Right atrium auricular region (tissue), 2 donors: ENCODE results near the gene HAUS8. TPM values are rescaled to one million over a fixed set of nuclear protein-coding genes. Genes with fewer than 3 reads are reported as not detected.

Experiments
- DNase-seq: peaks from one replicate; pipeline ENCODE4 v3.0.0-alpha.2; 2019; ENCODE audit warnings: low spot score
- H3K27ac ChIP-seq, 2 donors: fragments of 200-600 bp; sonication (generic); 1 replicate in 1 of 2; 2 replicates in 1 of 2; pipeline ENCODE4 v1.5.1; 2016 to 2019
- H3K27me3 ChIP-seq, 2 donors: fragments of 200-600 bp; sonication (generic); one replicate each; pipeline versions ENCODE4 v1.5.1 to v1.6.0; 2017 to 2019
- H3K36me3 ChIP-seq: fragments of 200-600 bp; sonication (generic); one replicate; pipeline ENCODE4 v1.5.1; 2016
- H3K4me1 ChIP-seq, 2 donors: fragments of 200-600 bp; sonication (generic); one replicate each; pipeline versions ENCODE4 v1.5.1 to v1.6.0; 2017 to 2019
- H3K4me3 ChIP-seq, 2 donors: fragments of 200-600 bp; sonication (generic); 1 replicate in 1 of 2; 2 replicates in 1 of 2; pipeline ENCODE4 v1.5.1; 2017 to 2019; ENCODE audit warnings: mild to moderate bottlenecking in 1 of 2, moderate library complexity in 1 of 2
- H3K9me3 ChIP-seq, 2 donors: fragments of 200-600 bp; sonication (generic); one replicate each; pipeline ENCODE4 v1.5.1; 2019
- CTCF ChIP-seq, 2 donors: fragments of 200-600 bp; sonication (generic); IDR thresholded peaks; one replicate each; pipeline ENCODE4 v1.5.1; 2019; ENCODE audit warnings: antibody characterized with exemption in 2 of 2
- total RNA-seq, 2 donors: library from RNA; depleted of rRNA; stranded (reverse); fragments of >200 nt; gene quantifications; one replicate each; pipeline ENCODE4 v1.1.0, GENCODE V29; 2016

The HAUS8 gene
- total RNA-seq, 2 donors from 2014 or later = 2.5 to 5.0 TPM

- peaks cover 29% of the 10 kb centered on the region for H3K36me3 ChIP-seq
Observed at GRCh38 chr19:17058236-17058635, 17.0 kb downstream of the HAUS8 start.

GRCh38 chr19:17055636-17056035 lies 19.6 kb downstream of the HAUS8 start:
- no peak overlapping the region for H3K4me3 ChIP-seq
- TF ChIP-seq CTCF (IDR thresholded peaks at IDR 0.05) = no peak

More at GRCh38 chr19:17058236-17058635, 17.0 kb downstream of the HAUS8 start:
- H3K27ac ChIP-seq = no peak overlapping the region
- DNase-seq = no peak
- H3K4me3 ChIP-seq = no peak overlapping the region
- H3K27me3 ChIP-seq = no peaks in the 10 kb centered on the region
- no peak for TF ChIP-seq CTCF (IDR thresholded peaks at IDR 0.05)
- H3K9me3 ChIP-seq = peaks cover 0 to 16% of the 10 kb centered on the region in 2 donors
- no peaks in the 10 kb centered on the region for H3K4me1 ChIP-seq

GRCh38 chr19:17054746-17055145 lies 20.5 kb downstream of the HAUS8 start:
- Histone ChIP-seq H3K27me3 (no peaks in the 10 kb centered on the region), H3K4me1 (no peaks in the 10 kb centered on the region), H3K9me3 (peaks cover 0 to 16% of the 10 kb centered on the region in 2 donors), H3K4me3 (no peak overlapping the region), H3K36me3 (peaks cover 31% of the 10 kb centered on the region), H3K27ac (no peak overlapping the region)
- DNase-seq = no peak
- TF ChIP-seq CTCF (IDR thresholded peaks at IDR 0.05) = no peak

More at GRCh38 chr19:17055636-17056035, 19.6 kb downstream of the HAUS8 start:
- Histone ChIP-seq H3K9me3 (peaks cover 0 to 16% of the 10 kb centered on the region in 2 donors), H3K27ac (no peak overlapping the region), H3K27me3 (no peaks in the 10 kb centered on the region), H3K4me1 (no peaks in the 10 kb centered on the region), H3K36me3 (peaks cover 29% of the 10 kb centered on the region)
- no peak for DNase-seq

GRCh38 chr19:17052439-17052838 lies 22.8 kb downstream of the HAUS8 start:
- TF ChIP-seq CTCF (IDR thresholded peaks at IDR 0.05) = peak; percentile 51 to 80

GRCh38 chr19:17049711-17050280 lies 25.5 kb downstream of the HAUS8 start:
- no peak for TF ChIP-seq CTCF (IDR thresholded peaks at IDR 0.05)
- DNase-seq = no peak
- Histone ChIP-seq H3K36me3 (peaks cover 14% of the 10 kb centered on the region), H3K9me3 (no peaks in the 10 kb centered on the region), H3K27me3 (no peaks in the 10 kb centered on the region), H3K4me1 (no peaks in the 10 kb centered on the region), H3K4me3 (no peak overlapping the region), H3K27ac (no peak overlapping the region)

More at GRCh38 chr19:17052439-17052838, 22.8 kb downstream of the HAUS8 start:
- Histone ChIP-seq H3K4me1 (no peaks in the 10 kb centered on the region), H3K9me3 (no peaks in the 10 kb centered on the region), H3K27me3 (no peaks in the 10 kb centered on the region), H3K27ac (no peak overlapping the region), H3K4me3 (no peak overlapping the region), H3K36me3 (peaks cover 19% of the 10 kb centered on the region)
- no peak for DNase-seq
